NOMO-1 (cell line): ENCODE results near the gene GDPD5.

Source experiments
- DNase-seq, 2 experiments: peaks; one replicate each; lab custom pipeline; 2025; ENCODE audit not compliant: unreplicated experiment in 2 of 2; lab: John Stamatoyannopoulos, UW

GDPD5 gene

GRCh38 chr11:75450826-75451821 is 74.6 kb downstream of the GDPD5 start:
- DNase-seq, result no peak

GRCh38 chr11:75450236-75450635 is 75.5 kb downstream of the GDPD5 start:
- DNase-seq, result no peak

- no peak for DNase-seq
These were observed 76.0 kb downstream of the GDPD5 start for GRCh38 chr11:75449776-75450175.

- no peak for DNase-seq
These were observed 76.5 kb downstream of the GDPD5 start for GRCh38 chr11:75449271-75449670.

DNA sequence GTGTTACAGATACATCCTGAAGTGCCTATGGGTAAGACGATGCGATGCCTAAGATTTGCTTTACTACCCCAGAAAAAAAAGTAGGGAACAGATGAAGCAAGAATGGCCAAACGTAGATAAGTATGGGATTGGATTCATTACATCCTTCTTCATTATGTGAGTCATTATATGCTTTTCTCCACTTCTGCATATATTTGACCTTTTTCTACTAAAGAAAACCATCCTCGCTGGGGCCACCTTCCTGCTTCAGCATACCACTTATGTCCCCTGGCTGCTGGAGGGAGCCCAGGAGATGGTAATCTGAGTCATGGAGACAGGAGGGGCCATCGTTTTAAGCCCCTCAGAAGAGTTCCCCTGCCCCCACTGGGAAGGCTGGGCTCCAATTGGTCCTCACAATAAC is 78.3 kb downstream of the GDPD5 start:
- no peak for DNase-seq

GRCh38 chr11:75445315-75445953 is 80.3 kb downstream of the GDPD5 start:
- peak; percentile 7 to 10 for DNase-seq

- DNase-seq, result no peak
These were observed 82.7 kb downstream of the GDPD5 start for GRCh38 chr11:75443043-75443442.

- DNase-seq, result no peak
These were observed 83.4 kb downstream of the GDPD5 start for GRCh38 chr11:75442161-75442885.

DNA sequence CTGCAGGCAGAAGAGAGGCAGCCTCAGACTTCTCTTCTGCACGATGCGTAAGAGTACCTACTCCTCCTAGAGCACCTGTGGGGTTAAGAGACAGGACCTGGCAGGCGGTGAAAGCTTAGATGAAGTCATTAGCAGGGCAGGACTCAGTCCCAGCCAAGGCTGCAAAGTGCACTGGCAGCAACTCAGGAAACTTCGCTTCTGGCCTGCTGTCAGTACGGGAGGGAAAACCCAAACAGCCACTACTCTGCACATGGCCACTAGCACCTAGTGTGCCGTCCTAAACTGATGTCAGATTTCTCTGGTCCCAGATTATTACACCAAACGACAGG is 84.0 kb downstream of the GDPD5 start:
- DNase-seq, result no peak

DNA sequence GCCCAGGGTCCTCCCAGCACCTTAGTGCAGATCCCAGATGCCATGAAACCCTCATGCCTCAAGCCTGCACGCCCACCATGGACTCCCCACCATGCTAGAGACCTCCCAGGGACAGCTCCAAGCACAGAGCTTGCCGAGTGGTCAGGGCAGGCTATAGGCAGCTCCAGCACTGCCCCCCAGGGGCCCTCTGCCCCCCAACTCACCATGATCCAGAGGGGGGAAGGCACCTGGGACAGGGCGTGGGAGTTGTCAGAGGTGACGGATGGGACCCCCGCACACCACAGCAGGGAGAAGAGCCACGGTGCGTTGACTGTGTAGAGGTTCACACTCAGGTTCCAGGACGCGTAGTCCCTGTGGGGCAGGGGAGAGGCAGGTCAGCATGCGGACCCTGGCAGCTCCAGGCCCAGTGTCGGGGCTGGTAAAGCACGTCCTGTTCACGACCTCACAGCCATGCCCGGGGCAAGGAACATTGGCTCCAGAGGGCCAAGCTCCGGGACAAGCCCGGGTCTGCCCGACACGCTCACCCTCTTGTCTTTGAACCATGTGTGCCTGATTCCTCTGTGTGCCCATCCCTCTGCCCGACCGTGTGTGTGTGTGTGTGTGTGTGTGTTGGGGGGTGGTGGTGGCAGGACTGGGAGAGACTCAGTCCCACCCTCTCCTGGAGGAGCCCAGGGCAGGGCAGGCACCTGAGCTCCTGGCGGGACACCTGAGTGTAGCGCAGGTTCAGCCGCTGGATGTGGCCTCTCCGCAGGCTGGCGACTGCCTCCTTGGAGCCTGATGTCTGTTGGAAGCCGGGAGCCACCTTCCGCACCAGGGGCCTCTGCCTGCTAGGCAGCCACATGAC is 84.6 kb downstream of the GDPD5 start:
- no peak for DNase-seq

DNA sequence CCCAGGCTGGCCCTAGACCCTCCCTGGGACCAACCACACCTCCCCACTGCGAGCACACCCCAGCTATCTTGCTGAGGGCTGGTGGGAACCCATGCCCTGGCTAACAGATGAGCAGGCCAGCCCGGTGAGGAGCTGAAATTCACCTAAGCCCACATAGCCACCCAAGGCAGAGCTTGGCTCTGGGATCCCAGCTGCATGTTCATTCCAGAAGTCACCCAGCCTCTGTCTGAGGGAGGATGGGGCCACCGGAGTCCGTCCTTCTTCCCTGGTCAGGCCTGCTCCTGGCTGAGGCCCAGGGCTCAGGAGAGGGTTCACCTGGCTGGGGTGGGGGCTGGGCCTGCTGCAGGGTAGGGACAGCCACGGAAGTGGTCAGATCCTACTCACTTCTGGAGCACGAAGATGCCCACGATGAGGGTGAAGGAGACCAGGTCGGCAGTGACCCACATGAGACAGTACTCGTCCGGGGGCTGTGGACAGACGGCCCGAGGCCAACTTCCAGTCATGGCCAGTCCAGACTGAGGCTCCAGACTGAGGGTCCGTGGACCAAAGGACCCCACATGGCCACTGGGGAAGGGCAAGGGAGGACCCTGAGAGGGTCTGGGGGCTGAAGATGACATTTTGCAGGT is 86.1 kb downstream of the GDPD5 start:
- no peak for DNase-seq

DNA sequence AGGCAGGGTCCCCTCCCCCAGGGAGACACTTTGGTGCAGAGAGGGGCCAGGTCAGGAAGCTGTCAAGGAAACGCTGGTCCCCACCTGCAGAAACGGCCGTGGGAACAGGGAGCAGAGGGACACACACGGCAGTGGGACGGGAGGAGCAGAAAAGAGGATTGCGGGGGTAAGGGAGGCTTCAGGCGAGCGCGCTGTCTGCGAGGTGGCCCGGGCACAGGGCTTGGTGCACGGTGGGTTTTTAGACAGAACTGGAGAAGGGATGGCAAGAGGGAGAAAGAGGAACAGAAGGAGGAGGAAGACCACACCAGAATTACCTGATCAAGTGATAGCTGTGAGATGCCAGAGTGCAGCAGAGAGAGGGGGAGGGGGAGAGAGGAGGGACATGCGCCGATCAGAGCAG is 86.7 kb downstream of the GDPD5 start:
- no peak for DNase-seq

- no peak for DNase-seq
These were observed 87.6 kb downstream of the GDPD5 start for GRCh38 chr11:75437966-75438659.

DNA sequence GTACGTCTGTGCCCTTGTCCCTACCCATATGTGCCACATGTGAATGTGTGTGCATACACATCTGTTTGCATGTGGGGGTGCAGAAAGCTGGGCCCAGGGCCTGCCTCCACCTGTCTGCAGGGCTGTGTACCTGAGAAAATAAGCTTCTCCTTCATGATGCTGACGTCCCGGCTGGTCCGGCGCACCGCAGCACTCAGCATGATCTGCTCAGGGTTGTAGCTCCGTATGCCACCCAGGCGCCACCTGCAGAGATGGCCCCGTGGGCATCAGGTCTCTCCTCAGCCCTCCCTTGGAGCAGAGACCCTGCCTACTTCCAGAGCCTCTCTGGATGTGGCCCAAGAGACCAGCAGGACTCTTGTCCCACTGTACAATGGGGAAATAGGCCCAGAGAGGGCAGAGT is 88.9 kb downstream of the GDPD5 start:
- no peak for DNase-seq

DNA sequence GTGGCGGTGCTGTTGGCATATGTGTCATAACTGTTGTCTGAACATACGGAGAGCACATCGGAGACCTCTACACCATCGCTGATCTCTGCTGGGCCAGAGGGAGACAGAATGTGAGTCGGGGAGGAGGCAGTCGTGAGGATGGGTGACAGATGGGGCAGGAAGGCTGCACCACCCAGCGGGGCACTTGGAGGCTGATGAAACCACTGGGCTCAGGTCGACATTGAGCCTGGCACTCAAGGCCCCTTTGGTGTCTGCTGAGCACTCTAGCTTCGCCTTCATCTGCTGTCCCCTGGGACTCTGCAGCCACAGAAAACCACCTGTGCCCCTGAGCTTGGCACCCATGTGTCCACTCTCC is 90.2 kb downstream of the GDPD5 start:
- DNase-seq, result no peak

DNA sequence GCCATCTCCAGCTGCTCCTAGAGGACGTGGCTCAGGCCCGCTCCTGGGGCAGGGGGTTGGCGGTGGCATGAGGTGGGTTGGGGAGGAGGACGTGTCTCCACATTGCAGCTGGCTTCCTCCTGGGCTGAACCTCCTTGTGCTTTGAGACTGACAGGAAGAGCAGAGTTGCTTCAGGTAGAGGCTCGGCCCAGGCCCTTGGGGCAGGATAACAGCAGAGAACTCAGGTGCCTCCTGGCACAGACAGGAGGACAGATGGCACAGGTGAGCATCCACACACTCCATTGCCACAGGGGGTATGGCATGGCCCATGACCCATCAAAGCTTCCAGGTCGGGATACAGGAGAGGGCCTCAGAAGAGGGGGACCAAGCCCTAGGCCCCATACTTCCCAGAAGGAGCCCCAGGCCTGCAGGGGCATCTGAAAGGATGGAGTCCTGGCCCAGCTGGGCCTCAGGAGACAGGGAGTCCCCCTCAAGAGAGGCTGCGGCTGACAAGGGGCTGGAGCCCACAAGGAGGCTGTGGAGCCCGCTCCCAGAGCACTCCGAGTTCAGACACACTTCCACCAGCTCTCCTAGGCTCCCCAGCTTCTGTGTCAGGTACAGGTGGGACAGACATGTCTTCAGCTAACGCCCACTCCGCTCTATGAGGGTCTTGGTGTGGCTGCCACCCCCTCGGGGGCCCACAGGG is 90.7 kb downstream of the GDPD5 start:
- DNase-seq, result no peak

GRCh38 chr11:75434051-75434450 is 91.7 kb downstream of the GDPD5 start:
- DNase-seq, result no peak

- no peak for DNase-seq
These were observed 92.3 kb downstream of the GDPD5 start for GRCh38 chr11:75433443-75433842.

GRCh38 chr11:75432911-75433321 is 92.8 kb downstream of the GDPD5 start, which contains the start of gene KLHL35:
Gene KLHL35, minus strand, starts transcription at chr11:75433203. Its CDS starts 2,574 bp downstream, at chr11:75430629.
- no peak for DNase-seq
